Caco-2 (cell line): ENCODE results near the gene PLPP2. TPM values are rescaled to one million over a fixed set of nuclear protein-coding genes. Genes with fewer than 3 reads are reported as not detected.
A peak's percentile ranks its signal among the peaks of the same experiment; 100 is the strongest.

ENCODE experiments used
- BruUV-seq: library from RNA; stranded (reverse); fragments of 400-500 nt; replicated peaks from 2 replicates; lab custom pipeline; 2021; lab: Mats Ljungman, UMichigan
- CTCF ChIA-PET: fragments of 300-600 bp; sonication (Branson Sonifier 250); formaldehyde crosslinking; loops from one replicate; lab custom pipeline; 2022; ENCODE audit warnings: antibody characterized with exemption; lab: Charles Lee
- POLR2A ChIA-PET: fragments of 300-600 bp; sonication (Branson Sonifier 250); formaldehyde crosslinking; loops from one replicate; lab custom pipeline; 2022; ENCODE audit warnings: antibody characterized with exemption; lab: Charles Lee
- DNase-seq, 2 experiments: peaks; one replicate each; pipeline versions ENCODE4 v3.0.0 to v3.0.0-alpha.2; 2020 to 2022
- H3K27me3 ChIP-seq: replicated peaks from 2 replicates; pipeline ENCODE4 v1.6.0; 2011; ENCODE audit warnings: low read length; ENCODE audit not compliant: control insufficient read depth, insufficient read depth
- H3K36me3 ChIP-seq: 2 replicates; pipeline ENCODE4 v1.5.1; 2011; ENCODE audit warnings: low read length; ENCODE audit not compliant: control insufficient read depth, insufficient read depth
- H3K4me1 ChIP-seq: fragments of 250-450 bp; sonication (Bioruptor Pico); 2 replicates; pipeline ENCODE4 v1.5.1; 2020; ENCODE audit warnings: mild to moderate bottlenecking
- H3K4me3 ChIP-seq: 2 replicates; pipeline ENCODE4 v1.5.1; 2011; ENCODE audit warnings: low read depth, mild to moderate bottlenecking, control low read depth, low read length
- H3K9me3 ChIP-seq: fragments of 250-450 bp; sonication (Bioruptor Pico); 2 replicates; pipeline ENCODE4 v1.5.1; 2020; ENCODE audit warnings: mild to moderate bottlenecking, moderate library complexity
- H3K27ac Mint-ChIP-seq: one replicate; pipeline ENCODE4 v1.8.0; 2022; ENCODE audit warnings: mixed read lengths; ENCODE audit not compliant: unreplicated experiment
- H3K27me3 Mint-ChIP-seq: one replicate; pipeline ENCODE4 v1.8.0; 2022; ENCODE audit warnings: mixed read lengths; ENCODE audit not compliant: insufficient read depth, unreplicated experiment
- H3K36me3 Mint-ChIP-seq: one replicate; pipeline ENCODE4 v1.8.0; 2022; ENCODE audit warnings: mild to moderate bottlenecking, mixed read lengths; ENCODE audit not compliant: insufficient read depth, unreplicated experiment
- H3K4me1 Mint-ChIP-seq: one replicate; pipeline ENCODE4 v1.8.0; 2022; ENCODE audit warnings: low read depth, mixed read lengths; ENCODE audit not compliant: unreplicated experiment
- H3K4me3 Mint-ChIP-seq: one replicate; pipeline ENCODE4 v1.8.0; 2022; ENCODE audit warnings: mild to moderate bottlenecking, moderate library complexity, mixed read lengths; ENCODE audit not compliant: unreplicated experiment
- H3K9me3 Mint-ChIP-seq: one replicate; pipeline ENCODE4 v1.8.0; 2022; ENCODE audit warnings: mixed read lengths; ENCODE audit not compliant: unreplicated experiment
- CTCF ChIP-seq, 2 experiments: fragments of 200-600 bp in 1 of 2; IDR thresholded peaks; 1 replicate in 1 of 2; 2 replicates in 1 of 2; pipeline versions ENCODE4 v1.5.1 to v1.8.0; 2011 to 2022; ENCODE audit warnings: antibody characterized with exemption in 1 of 2, control low read depth in 1 of 2, inconsistent platforms in 1 of 2, low read depth in 1 of 2, low read length in 1 of 2, mild to moderate bottlenecking in 1 of 2, moderate library complexity in 1 of 2; ENCODE audit not compliant: insufficient read depth in 1 of 2, severe bottlenecking in 1 of 2, unreplicated experiment in 1 of 2
- intact Hi-C: fragments of 100-400 bp; cut with micrococcal nuclease; formaldehyde crosslinking; loops from one replicate; pipeline ENCODE4 v1.10.0; 2022; ENCODE audit not compliant: unreplicated experiment
- total RNA-seq: library from RNA; stranded (reverse); gene quantifications from 2 replicates; pipeline ENCODE4 v1.2.3, GENCODE V29; 2022

Gene PLPP2
- total RNA-seq, 1 experiment from 2014 or later = 29.6 TPM

- peaks cover 7% of the 10 kb centered on the region for H3K4me1 ChIP-seq
- POLR2A ChIA-PET = no interaction called here
Measured at GRCh38 chr19:338421-338820, 47.2 kb upstream of the PLPP2 start.

GRCh38 chr19:336067-336614 is 44.9 kb upstream of the PLPP2 start:
- H3K27ac Mint-ChIP-seq = no peak overlapping the region
- intact Hi-C loops = no loop called here
- no peaks in the 10 kb centered on the region for H3K4me1 Mint-ChIP-seq
- TF ChIP-seq CTCF (IDR thresholded peaks at IDR 0.05; ENCODE audit: insufficient read depth in 1 of 2, low read depth in 1 of 2, low read length in 1 of 2, severe bottlenecking in 1 of 2, unreplicated experiment in 1 of 2) = no peak
- H3K36me3 Mint-ChIP-seq = peaks cover 33% of the 10 kb centered on the region
- POLR2A ChIA-PET = no interaction called here
- H3K27me3 ChIP-seq = no peaks in the 10 kb centered on the region
- CTCF ChIA-PET = no interaction called here
- H3K36me3 ChIP-seq = peaks cover 1% of the 10 kb centered on the region; the same call in 1 of the 2 replicates
- no peaks in the 10 kb centered on the region for H3K4me1 ChIP-seq
- H3K4me3 ChIP-seq = no peak overlapping the region
- no peak overlapping the region for H3K4me3 Mint-ChIP-seq
- no peaks in the 10 kb centered on the region for H3K9me3 ChIP-seq
- BruUV-seq = no TSS peak
- DNase-seq = no peak
- H3K9me3 Mint-ChIP-seq = no peaks in the 10 kb centered on the region
- H3K27me3 Mint-ChIP-seq = no peaks in the 10 kb centered on the region

More at GRCh38 chr19:338421-338820, 47.2 kb upstream of the PLPP2 start:
- intact Hi-C loops = no loop called here
- no peak overlapping the region for H3K4me3 ChIP-seq
- Mint-ChIP-seq H3K9me3 (no peaks in the 10 kb centered on the region), H3K27ac (no peak overlapping the region), H3K4me3 (no peak overlapping the region), H3K4me1 (peaks cover under 1% of the 10 kb centered on the region), H3K36me3 (peaks cover 35% of the 10 kb centered on the region), H3K27me3 (no peaks in the 10 kb centered on the region)
- no peak for DNase-seq
- H3K9me3 ChIP-seq = no peaks in the 10 kb centered on the region
- no peak for TF ChIP-seq CTCF (IDR thresholded peaks at IDR 0.05; ENCODE audit: insufficient read depth in 1 of 2, low read depth in 1 of 2, low read length in 1 of 2, severe bottlenecking in 1 of 2, unreplicated experiment in 1 of 2)
- peaks cover 1% of the 10 kb centered on the region; the same call in 1 of the 2 replicates for H3K36me3 ChIP-seq
- no peaks in the 10 kb centered on the region for H3K27me3 ChIP-seq
- no TSS peak for BruUV-seq
- CTCF ChIA-PET = no interaction called here

GRCh38 chr19:335486-336066 is 44.4 kb upstream of the PLPP2 start:
- H3K9me3 ChIP-seq = no peaks in the 10 kb centered on the region
- H3K4me1 Mint-ChIP-seq = no peaks in the 10 kb centered on the region
- intact Hi-C loops = no loop called here
- CTCF ChIA-PET = no interaction called here
- H3K4me3 Mint-ChIP-seq = no peak overlapping the region
- POLR2A ChIA-PET = no interaction called here
- H3K27ac Mint-ChIP-seq = peak overlapping the region; percentile 29
- no peak for TF ChIP-seq CTCF (IDR thresholded peaks at IDR 0.05; ENCODE audit: insufficient read depth in 1 of 2, low read depth in 1 of 2, low read length in 1 of 2, severe bottlenecking in 1 of 2, unreplicated experiment in 1 of 2)
- no peaks in the 10 kb centered on the region for H3K27me3 ChIP-seq
- H3K4me1 ChIP-seq = no peaks in the 10 kb centered on the region
- DNase-seq = no peak
- H3K36me3 Mint-ChIP-seq = peaks cover 39% of the 10 kb centered on the region
- peaks cover under 1% of the 10 kb centered on the region for H3K36me3 ChIP-seq
- no peaks in the 10 kb centered on the region for H3K9me3 Mint-ChIP-seq
- H3K4me3 ChIP-seq = no peak overlapping the region
- no peaks in the 10 kb centered on the region for H3K27me3 Mint-ChIP-seq
- BruUV-seq = no TSS peak
